Smooth muscle cell (in vitro differentiated cells): ENCODE measurements around the gene BRIX1. TPM values are rescaled to one million over a fixed set of nuclear protein-coding genes. Genes with fewer than 3 reads are reported as not detected.

Source experiments
- DNase-seq: peaks from one replicate; lab custom pipeline; 2025; ENCODE audit not compliant: unreplicated experiment; lab: John Stamatoyannopoulos, UW
- H2AFZ ChIP-seq: fragments of 200-600 bp; sonication (generic); 2 replicates; pipeline ENCODE4 v1.6.0; 2016; ENCODE audit warnings: antibody characterized with exemption, low read depth, mild to moderate bottlenecking
- H3F3A ChIP-seq: fragments of 200-600 bp; sonication (generic); 2 replicates; pipeline ENCODE4 v1.6.0; 2017; ENCODE audit warnings: antibody characterized with exemption, low read depth
- H3K27ac ChIP-seq: fragments of 200-600 bp; sonication (generic); 2 replicates; pipeline ENCODE4 v1.5.1; 2016; ENCODE audit warnings: low read depth, mild to moderate bottlenecking
- H3K27me3 ChIP-seq: fragments of 200-600 bp; sonication (generic); 2 replicates; pipeline ENCODE4 v1.6.1; 2016; ENCODE audit warnings: low read depth, mild to moderate bottlenecking
- H3K36me3 ChIP-seq: fragments of 200-600 bp; sonication (generic); 2 replicates; pipeline ENCODE4 v1.5.1; 2016; ENCODE audit warnings: low read depth
- H3K4me1 ChIP-seq: fragments of 200-600 bp; sonication (generic); 2 replicates; pipeline ENCODE4 v1.5.1; 2016; ENCODE audit warnings: low read depth
- H3K4me2 ChIP-seq: fragments of 200-600 bp; sonication (generic); 2 replicates; pipeline ENCODE4 v1.6.0; 2016; ENCODE audit warnings: mild to moderate bottlenecking
- H3K4me3 ChIP-seq: fragments of 200-600 bp; sonication (generic); 2 replicates; pipeline ENCODE4 v1.5.1; 2016; ENCODE audit warnings: mild to moderate bottlenecking
- H3K79me2 ChIP-seq: fragments of 200-600 bp; sonication (generic); 2 replicates; pipeline ENCODE4 v1.6.0; 2016; ENCODE audit warnings: low read depth, mild to moderate bottlenecking
- H3K9ac ChIP-seq: fragments of 200-600 bp; sonication (generic); 2 replicates; pipeline ENCODE4 v1.6.0; 2016; ENCODE audit warnings: low read depth
- H3K9me3 ChIP-seq: fragments of 200-600 bp; sonication (generic); replicated peaks from 2 replicates; pipeline ENCODE4 v1.5.1; 2016; ENCODE audit warnings: low read depth
- H4K20me1 ChIP-seq: fragments of 200-600 bp; sonication (generic); 2 replicates; pipeline ENCODE4 v1.6.0; 2016; ENCODE audit warnings: low read depth
- CTCF ChIP-seq: fragments of 200-600 bp; sonication (generic); IDR thresholded peaks from 2 replicates; pipeline ENCODE4 v1.5.1; 2017; ENCODE audit warnings: borderline replicate concordance, mild to moderate bottlenecking, antibody characterized with exemption; ENCODE audit not compliant: insufficient read depth, poor library complexity, severe bottlenecking
- WGBS: methylation state at CpG from one replicate; pipeline ENCODE4 v1.1.7; 2016; ENCODE audit warnings: low lambda C conversion rate; 5-methylcytosine and 5-hydroxymethylcytosine counted together
- polyA plus RNA-seq: library from polyadenylated mRNA; unstranded; fragments of >200 nt; fragmentation: Nextera tagmentation; extraction: Ambion mirVana; gene quantifications from 2 replicates; pipeline ENCODE4 v1.2.1, GENCODE V29; 2016
- total RNA-seq: library from RNA; depleted of rRNA; stranded (reverse); fragments of >200 nt; gene quantifications from 2 replicates; pipeline ENCODE4 v1.2.3, GENCODE V29; 2014

Gene BRIX1
- total and polyA plus RNA-seq, 2 experiments from 2014 or later, result 34.8 to 39.6 TPM

- Histone ChIP-seq H3K9ac (peak overlapping the region; percentile 69), H3K9me3 (no peaks in the 10 kb centered on the region), H3F3A (peaks cover 14% of the 10 kb centered on the region), H2AFZ (peak overlapping the region; percentile 29), H3K4me3 (peak overlapping the region; percentile 78), H3K27ac (peak overlapping the region; percentile 55), H3K4me1 (peaks cover 11% of the 10 kb centered on the region), H3K36me3 (peaks cover 2% of the 10 kb centered on the region), H3K79me2 (peaks cover 50% of the 10 kb centered on the region), H4K20me1 (peaks cover 43% of the 10 kb centered on the region), H3K27me3 (no peaks in the 10 kb centered on the region), H3K4me2 (peak overlapping the region; percentile 85)
- WGBS, result 1% methylated on average over 3 of the region's 3 CpGs
- no peak for TF ChIP-seq CTCF
- DNase-seq, result no peak
Observed at GRCh38 chr5:34930462-34930844, 14.9 kb downstream of the BRIX1 start.

GRCh38 chr5:34930870-34931269, 15.4 kb downstream of the BRIX1 start:
- no peak for TF ChIP-seq CTCF
- 67% methylated on average over 4 of the region's 4 CpGs for WGBS
- Histone ChIP-seq H3K36me3 (peaks cover 3% of the 10 kb centered on the region), H3K27ac (peak overlapping the region; percentile 55), H3K9me3 (no peaks in the 10 kb centered on the region), H3K4me1 (peaks cover 11% of the 10 kb centered on the region), H3K79me2 (peaks cover 53% of the 10 kb centered on the region), H4K20me1 (peaks cover 46% of the 10 kb centered on the region), H3F3A (peaks cover 14% of the 10 kb centered on the region), H3K4me2 (peak overlapping the region; percentile 85), H2AFZ (no peak overlapping the region), H3K27me3 (no peaks in the 10 kb centered on the region), H3K9ac (peak overlapping the region; percentile 69), H3K4me3 (peak overlapping the region; percentile 78)
- DNase-seq, result no peak

GRCh38 chr5:34932947-34933346, 17.4 kb downstream of the BRIX1 start:
- WGBS, result 95% methylated on average over 2 of the region's 2 CpGs
- H3K36me3 ChIP-seq, result peaks cover 12% of the 10 kb centered on the region
- peaks cover 54% of the 10 kb centered on the region for H3K79me2 ChIP-seq

More at GRCh38 chr5:34932947-34933346, 17.4 kb downstream of the BRIX1 start:
- no peak for TF ChIP-seq CTCF
- no peak overlapping the region for H3K27ac ChIP-seq
- H3K4me1 ChIP-seq, result peaks cover 11% of the 10 kb centered on the region
- no peak for DNase-seq
- H4K20me1 ChIP-seq, result peaks cover 46% of the 10 kb centered on the region
- H3K9ac ChIP-seq, result no peak overlapping the region
- peaks cover 14% of the 10 kb centered on the region for H3F3A ChIP-seq
- H3K4me3 ChIP-seq, result no peak overlapping the region
- H2AFZ ChIP-seq, result no peak overlapping the region
- no peaks in the 10 kb centered on the region for H3K27me3 ChIP-seq
- no peak overlapping the region for H3K4me2 ChIP-seq
- H3K9me3 ChIP-seq, result no peaks in the 10 kb centered on the region
